Right lobe of liver (tissue), 4 donors: ENCODE results near the gene LRP2.

Experiments
- POLR2A ChIP-seq: fragments of 450-650 bp; IDR thresholded peaks from one replicate; pipeline ENCODE4 v1.6.1; 2017; ENCODE audit warnings: antibody characterized with exemption, mild to moderate bottlenecking
- TF ChIP-seq, protein P1 (sequence below), 4 donors: fragments of 200-600 bp in 3 of 4; fragments of 450-650 bp in 1 of 4; IDR thresholded peaks; one replicate each; pipeline versions ENCODE4 v1.5.1 to v1.8.0; 2016 to 2022; ENCODE audit warnings: antibody characterized with exemption in 4 of 4, mild to moderate bottlenecking in 2 of 4
- donor health status: DM: no; HTN: no; CAD: no.
- donor health status: DM: no; HTN: no; CAD: no.
- donor health status: DM: no; HTN: yes; CAD: no.

GRCh38 chr2:169208026-169208425, 154.3 kb downstream of the LRP2 start:
- TF ChIP-seq, protein P1, sequence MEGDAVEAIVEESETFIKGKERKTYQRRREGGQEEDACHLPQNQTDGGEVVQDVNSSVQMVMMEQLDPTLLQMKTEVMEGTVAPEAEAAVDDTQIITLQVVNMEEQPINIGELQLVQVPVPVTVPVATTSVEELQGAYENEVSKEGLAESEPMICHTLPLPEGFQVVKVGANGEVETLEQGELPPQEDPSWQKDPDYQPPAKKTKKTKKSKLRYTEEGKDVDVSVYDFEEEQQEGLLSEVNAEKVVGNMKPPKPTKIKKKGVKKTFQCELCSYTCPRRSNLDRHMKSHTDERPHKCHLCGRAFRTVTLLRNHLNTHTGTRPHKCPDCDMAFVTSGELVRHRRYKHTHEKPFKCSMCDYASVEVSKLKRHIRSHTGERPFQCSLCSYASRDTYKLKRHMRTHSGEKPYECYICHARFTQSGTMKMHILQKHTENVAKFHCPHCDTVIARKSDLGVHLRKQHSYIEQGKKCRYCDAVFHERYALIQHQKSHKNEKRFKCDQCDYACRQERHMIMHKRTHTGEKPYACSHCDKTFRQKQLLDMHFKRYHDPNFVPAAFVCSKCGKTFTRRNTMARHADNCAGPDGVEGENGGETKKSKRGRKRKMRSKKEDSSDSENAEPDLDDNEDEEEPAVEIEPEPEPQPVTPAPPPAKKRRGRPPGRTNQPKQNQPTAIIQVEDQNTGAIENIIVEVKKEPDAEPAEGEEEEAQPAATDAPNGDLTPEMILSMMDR (IDR thresholded peaks at IDR 0.05), result no peak
- TF ChIP-seq POLR2A, result no peak
